ENCODE data around the gene PTPRG.

Gene PTPRG

DNA sequence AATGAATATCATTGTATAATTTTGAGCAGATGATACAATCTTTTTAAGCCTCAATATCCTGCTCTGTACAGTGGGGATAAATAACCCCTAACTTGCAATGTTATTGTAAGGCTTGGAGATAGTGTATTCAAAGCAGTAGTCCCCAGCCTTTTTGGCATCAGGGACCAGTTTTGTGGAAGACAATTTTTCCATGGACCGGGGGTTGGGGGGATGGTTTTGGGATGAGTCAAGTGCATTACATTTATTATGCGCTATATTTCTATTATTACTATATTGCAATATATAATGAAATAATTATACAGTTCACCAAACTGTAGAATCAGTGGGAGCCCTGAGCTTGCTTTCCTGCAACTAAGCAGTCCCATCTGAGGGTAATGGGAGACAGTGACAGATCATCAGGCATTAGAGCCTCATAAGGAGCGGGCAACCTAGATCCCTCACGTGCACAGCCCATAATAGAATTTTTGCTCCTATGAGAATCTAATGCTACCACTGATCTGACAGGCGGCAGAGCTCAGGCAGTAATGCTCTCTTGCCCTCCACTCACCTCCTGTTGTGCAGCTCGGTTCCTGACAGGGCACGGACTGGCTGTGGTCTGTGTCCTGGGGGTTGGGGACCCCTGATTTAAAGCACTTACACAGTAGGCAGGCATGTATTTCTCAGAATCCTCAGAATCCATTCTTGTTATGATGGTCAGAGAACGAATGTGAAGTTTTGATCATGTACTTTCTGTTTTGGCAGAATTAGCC lies 102.2 kb downstream of the PTPRG start:
- no peak for DNase-seq

DNA sequence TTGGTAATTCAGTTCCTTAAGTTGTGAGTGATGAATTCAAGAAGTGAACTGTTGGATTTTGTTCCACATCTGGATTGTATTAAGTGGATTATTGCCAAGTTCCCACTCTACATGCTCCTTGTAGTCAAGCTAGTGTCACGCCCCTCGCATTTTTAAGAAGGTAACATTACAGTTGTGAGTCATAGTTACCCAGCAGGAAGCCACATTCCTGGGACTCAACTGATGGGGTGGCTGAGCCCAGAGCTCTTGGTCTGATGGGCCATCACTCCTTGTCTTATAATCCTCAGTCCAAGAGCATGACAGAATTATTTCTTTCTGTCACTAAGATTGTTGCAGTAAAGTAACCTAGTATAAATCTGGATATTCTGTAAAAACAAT lies 102.7 kb downstream of the PTPRG start:
- DNase-seq, result peak; percentile 98

DNA sequence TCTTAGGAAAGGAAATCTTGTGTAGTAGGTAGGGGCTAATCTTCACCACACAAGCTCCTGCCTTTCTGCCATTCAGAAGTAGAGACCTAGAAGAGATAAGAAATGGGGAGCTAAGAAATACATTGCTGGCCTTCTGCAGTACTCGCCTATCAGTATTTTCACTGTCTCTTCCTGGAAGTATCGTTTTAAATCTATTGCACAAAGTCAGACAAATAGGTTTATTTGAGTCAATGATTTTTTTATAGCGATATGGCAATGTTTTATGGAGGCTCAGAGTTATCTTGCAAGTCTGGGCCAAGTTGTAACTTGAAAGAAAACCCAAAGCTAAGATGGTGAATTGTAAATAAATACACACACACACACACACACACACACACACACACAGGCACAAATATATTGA lies 103.8 kb downstream of the PTPRG start:
- DNase-seq, result no peak

DNA sequence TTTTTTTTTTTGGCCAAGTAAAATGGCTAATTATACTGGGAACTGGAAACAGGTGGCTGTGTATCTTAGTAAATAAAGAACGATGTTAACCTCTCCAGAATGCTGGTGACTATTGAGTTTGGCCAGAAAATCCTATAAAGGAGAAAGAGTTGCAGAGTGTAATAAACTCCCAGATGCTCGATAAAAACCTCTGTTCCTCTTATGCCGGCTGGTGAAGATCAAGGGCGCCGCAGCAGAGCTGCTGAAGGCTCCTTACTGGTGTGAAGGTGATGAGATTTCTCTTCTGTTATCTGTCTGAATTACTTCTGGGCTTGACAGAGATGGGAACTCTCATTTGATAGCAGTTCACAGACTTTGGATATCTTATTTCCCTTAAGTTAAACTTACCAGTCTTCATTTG lies 104.6 kb downstream of the PTPRG start:
- no peak for DNase-seq

DNA sequence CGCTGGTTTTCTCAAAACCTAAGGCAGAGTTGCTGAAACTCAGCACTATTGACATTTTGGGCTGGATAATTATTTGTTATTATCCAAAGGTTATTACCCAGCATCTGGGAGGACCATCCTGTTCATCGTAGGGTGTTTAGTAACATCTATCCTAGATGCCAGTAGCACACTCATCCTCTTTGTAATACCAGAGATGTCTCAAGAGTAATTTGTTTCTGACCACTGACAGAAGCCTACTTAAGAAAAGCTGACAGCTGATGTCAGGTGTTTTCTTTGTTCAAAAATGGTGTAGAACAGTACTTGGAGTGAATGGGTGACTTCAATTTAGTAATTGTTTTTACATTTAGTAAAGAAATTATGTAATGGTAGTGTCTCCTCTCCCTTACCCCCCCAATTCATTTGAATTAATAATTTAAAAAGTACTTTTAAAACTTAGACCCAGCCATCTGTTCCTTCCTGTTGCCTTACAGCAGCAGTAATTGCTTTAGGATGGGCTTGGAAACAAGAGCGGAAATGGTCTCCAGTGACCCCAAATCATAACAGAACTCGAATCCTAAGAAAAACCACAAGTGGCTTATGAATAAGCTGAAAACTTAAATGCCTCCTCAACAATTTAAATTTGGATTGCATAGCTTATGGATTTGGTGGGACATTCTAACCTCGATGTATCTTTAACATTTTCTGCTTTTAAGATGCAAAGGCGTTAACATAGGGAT lies 105.4 kb downstream of the PTPRG start:
- DNase-seq, result peak; percentile 27

DNA sequence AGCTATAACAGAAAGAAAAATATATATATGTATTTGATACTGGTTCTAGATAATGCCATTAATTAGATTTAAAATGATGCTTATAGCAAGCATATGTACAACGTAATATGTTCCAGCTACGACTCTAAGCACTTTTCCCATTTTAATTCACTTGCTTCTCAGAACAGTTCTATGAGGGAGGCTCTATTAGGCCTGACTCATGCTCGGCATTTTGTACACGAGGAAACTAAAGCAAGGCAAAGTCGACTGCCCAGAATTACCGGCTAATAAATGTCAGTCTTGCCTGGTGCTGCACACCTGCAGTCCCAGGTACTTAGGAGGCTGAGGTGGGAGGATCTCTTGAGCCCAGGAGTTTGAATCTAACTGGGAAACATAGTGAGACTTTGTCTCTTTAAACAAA lies 106.0 kb downstream of the PTPRG start:
- DNase-seq, result no peak

DNA sequence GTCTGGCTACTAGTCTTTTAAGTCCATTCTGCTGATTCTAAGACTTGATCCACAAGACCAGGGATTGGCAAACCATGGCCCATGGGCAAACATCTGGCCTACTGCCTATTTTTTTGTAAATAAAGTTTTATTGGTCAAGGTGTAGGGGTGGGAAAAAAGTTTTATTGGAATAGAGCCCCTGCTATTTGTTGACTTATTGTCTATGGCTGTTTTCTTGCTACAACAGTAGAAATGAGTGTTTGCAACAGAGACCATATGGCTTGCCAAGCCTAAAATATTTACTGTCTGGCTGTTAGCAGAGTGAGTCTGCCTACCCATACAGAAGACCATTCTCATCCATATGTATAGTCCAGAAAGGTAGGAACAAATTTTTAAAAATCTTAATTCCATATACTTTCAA lies 106.4 kb downstream of the PTPRG start:
- no peak for DNase-seq

DNA sequence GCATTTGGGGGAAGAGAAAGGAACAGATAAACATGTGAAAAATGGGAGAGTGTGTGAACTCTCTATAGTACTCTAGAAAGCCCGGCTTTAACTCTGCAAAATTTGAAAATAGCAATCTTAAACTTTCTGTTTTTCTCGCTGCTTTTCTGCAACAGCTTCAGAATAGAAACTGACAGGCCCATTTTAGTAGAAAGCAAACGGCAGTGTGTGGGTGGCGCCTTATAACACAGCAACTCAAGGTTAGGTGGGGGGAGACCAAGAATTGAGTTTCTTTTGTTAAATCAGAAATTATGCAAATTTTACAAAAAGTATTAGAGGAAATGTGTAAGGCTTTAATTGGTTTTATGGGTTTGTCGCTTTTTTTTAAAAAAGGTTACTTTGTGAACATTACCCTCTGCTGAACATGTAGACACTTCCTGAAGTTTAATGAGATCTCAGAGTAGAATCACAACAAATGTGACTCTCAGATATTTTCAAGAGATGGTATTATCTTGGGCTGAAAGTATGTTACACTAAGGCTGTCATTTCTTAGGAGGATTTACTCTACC lies 107.0 kb downstream of the PTPRG start:
- no peak for DNase-seq

DNA sequence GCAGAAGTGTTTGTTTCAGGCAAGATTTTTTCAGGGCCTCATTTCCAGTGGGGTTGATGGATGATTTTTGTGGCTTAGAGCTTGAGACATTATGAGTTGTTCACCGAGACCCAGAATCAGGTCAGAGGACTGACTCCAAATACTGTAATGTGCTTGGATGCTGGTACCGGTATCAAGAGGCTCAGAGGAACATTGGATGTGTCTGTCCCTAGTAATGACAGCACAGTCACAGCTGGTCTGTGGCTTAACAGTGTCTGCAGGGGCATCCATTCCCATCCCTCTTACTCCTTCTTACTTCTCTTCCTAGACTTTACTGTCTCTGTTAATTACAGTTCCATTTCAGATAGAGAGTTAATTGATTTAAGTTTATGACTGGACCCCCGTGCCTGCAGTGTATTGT lies 107.8 kb downstream of the PTPRG start:
- no peak for DNase-seq

DNA sequence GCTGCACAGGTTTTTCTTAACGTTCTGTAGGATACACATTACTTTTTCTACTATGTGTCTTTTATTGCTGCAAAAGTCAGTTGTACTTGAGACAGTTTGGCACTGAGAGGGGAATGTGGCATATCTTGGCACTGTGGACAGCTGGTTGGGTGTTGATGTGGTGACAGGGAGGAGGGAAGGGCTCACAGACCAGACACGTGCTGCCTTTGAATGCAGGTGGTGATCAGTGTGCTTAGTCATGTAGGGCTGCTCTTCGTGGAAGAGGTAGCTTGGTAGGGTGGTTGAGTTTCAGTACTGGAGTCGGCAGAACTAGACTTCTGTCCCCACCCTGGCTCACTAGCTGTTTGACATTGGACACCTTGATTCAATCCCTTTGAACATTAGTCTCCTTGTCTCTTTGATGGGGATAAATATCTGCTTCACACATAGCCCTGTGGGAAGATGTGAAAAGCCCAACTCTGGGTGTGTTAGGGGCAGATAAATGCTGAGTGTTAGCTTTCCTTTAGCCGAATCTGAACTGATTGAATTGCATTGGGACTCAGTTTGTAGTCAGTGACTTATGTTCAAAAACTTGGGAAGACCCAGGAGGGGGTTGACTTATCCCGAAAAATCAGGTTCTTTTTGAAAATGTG lies 108.4 kb downstream of the PTPRG start:
- DNase-seq, result no peak

DNA sequence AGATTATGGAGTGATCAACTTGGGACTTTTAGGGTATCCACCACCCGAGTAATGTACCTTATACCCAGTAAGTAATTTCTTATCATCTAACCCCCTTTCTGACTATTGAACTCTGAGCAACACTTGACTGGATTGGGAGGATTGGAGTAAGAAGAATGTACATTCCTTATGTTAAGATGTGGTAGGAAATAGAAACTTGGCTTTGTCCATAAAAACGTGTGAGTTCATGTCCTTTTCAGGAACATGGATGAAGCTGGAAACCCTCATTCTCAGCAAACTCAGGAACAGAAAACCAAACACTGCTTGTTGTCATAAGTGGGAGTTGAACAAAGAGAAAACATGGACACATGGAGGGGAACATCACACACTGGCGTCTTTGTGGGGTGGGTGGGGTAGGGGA lies 112.3 kb downstream of the PTPRG start:
- no peak for DNase-seq

DNA sequence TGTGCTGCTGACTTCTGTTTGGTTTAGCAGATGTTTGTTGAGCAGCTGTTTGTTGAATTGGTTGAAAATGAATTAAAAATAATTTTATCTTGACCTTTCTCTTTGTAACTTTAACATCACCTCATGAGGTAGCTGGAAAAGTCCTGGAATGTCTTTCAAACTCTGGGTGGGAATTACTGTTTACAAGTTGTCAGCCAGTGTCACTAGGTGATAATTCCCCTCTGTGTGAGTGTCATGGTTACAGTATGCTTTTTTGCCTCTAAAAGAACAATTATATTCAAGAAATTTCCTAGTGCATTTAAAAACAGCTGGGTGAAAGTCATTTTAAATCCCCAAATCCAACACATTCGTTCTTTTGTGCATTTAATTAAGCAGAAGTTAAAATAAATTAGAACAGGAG lies 113.2 kb downstream of the PTPRG start:
- no peak for DNase-seq

DNA sequence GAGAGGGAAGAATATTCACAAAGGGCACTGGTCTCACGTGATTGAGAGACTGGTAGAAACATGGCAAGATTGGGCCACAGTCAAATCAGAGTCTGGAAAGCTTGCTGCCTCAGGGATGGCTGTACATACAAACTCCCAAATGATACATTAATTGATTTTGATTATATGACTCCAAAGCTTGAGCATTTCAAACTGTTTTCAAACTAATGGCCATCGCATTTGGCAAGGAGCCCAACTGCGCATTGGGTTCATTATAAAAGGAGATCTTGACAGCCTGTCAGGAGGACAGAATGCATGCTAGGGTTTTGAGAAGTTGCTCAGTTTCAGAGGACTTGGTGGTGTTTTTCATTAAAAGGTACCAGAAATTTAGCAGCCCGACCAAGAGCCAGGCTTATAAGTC lies 117.7 kb downstream of the PTPRG start:
- no peak for DNase-seq

DNA sequence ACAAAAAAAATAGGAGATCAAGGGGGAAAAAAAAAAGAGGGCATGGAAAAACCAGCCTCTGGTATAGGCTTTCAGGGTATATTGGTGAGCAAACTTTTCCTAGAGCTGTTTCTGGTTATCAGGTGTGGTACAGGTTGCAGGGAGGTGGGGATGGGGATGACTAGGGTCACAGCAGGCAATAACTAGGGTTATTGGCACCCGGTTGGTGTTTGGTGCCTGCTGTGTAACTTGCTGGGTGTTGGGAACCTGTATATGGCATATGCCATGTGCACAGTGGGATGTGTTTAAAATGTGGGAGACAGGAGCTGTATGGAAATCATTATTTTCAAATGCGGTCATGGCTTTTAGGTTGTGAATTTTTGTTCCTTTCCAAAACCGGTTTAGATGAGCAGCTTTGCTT lies 119.2 kb downstream of the PTPRG start:
- no peak for DNase-seq

DNA sequence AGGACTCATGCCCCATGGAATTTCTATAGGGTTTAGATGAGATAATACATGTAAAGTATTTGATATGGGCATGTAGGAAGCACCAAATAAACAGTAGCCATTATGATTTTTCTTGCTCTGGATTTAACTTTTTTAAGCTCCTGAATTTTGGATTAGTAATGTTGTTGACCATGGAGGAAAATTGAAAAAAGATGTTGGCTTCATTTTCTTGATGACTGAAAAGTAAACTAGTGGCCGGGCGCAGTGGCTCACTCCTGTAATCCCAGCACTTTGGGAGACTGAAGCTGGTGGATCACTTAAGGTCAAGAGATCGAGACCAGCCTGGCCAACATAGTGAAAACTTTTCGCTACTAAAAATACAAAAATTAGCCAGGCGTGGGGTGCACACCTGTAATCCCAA lies 120.3 kb downstream of the PTPRG start:
- DNase-seq, result no peak

DNA sequence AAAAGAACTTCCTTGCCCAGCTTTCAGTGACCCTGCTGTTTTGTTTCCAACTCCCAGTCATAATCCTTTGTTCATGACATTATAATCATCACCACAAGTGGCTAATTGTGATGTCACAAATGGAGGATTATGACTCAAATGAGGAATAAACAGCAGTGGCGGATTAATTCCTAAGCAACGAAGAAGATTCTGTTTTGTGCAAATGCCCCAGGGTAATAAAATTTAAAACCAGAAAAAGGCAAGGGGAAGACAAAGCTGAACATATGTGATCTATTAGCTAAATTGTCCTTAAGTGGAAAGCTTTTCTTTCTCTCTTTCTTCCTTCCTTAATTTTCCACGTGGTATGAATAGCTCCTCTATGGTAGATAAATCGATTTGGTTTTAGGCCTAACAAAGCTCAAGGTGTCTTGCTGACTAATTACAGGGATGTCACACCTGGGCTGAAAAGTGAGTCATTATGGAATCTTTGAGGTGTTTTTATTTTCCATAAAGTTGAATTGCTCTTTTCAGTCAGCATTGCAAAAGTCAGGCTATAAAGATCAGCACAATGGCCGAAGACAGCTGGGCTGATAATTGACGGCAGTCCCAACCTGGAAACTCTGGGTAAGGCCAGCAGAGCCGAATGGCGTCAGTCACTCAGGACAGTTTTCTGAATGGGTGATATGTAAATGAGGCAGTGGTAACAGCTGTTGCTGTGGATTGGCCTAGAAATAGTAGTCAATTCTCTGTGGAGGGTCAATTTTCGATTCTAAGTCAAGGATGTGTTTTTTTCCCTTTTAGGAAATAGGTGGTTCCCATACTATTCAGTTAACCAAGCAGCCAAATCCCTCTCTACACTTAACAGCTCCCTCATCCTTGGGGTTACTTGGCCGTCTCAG lies 121.5 kb downstream of the PTPRG start:
- peak; percentile 37 for DNase-seq

DNA sequence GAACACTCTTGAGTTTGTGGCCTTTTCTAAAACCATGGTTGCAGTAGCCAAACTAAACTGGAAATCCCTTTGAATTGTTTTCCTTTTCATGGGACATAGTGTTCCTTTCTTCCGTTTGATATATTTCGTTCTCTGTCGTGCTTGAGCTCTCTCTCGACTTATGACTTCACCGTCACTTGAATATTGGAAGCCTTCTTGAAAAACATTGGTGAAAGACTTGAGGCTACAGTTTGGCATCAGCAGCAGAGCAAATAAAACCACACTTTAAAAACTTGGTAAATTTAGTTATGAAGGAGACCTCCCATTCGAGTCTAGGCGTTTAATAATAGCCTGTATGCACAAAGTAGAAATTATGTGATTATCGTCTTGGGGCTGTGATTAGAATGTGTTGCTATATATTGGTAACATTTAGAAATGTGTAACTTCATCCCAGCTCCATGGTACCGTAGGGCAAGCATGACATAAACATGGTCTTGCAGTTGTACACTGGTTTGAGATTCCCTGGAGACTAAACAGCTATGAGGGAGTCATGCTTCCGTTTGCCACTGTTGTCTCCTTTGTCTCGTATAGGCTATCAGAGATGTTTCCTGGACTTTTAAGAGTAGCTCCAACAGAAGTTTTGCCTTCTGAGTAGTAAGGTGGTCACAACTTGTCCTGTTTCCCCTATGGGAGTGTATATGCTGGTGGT lies 122.3 kb downstream of the PTPRG start:
- DNase-seq, result no peak

DNA sequence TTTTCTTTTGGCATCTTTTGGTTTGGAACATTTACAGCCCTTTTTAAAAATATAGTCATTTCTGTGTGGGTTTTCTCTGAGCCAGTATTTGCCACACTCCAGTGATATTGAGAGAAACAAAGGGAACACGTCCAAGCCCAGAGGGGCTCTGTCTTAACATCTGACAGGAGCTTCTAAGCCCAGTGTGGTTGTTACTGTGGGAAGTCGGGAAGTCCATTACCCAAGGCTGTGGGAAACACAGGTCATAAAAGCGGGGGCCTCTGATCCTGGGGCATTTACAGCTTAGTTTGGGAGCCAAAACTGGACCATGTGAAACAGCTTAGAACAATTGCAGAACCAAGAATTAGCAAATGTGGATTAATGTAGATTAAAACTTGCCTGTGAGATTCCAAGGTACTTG lies 123.0 kb downstream of the PTPRG start:
- no peak for DNase-seq

DNA sequence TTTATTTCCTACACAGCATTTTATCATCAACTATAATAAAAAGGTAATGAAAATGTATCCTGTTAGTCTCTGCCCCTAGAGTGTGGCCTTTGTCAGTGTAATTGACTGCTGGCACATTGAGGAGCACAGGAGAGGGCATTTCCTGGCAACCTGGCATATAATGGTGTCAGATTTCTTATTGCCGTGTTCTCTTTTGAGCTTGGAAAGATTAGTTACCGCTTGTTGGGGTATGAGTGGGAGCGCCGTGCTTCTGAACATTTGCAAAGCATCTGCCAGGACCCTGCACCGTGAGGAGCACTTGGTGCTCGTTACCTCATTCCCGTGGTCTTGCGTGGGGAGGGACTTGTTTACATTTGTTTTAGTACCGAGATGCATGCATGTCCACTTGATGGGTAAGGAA lies 124.4 kb downstream of the PTPRG start:
- no peak for DNase-seq

DNA sequence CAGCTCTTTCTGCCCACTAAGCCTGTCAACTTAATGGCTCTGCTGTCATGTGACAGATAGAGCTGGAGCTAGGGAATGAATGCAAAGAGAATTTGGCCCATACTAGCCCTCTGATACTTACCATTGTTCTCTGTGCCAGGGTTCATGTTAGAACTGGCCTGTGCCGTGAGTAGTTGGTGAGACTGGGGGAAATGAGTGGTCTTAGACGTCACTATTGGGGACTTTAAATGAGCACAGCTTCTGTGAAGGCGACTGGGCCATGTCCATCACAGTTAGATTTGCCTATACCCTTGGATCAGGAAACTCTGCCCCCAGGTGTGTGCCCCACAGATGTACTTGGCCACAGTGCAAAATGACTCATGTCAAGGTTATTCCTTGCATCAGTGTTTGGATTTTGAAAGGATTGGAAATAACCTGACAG lies 124.9 kb downstream of the PTPRG start:
- DNase-seq, result no peak

DNA sequence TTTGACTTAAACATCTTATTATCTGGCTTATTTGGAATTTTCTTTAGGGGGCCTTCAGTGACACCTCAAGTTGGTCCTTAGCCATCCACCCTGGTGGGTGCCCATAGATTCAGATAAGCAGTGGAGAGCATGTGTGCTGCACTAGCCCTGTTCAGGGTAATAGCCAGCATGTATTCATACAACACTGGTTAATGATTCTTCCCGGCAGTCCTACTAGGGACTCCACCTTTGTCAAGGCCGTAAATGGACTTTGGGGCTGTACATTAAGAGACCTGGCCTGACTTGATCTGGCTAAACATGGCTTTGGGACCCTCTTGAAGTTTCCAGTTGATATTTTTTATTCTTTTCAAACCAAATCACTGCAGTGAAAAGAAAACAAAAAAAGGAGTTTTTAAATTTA lies 125.8 kb downstream of the PTPRG start:
- no peak for DNase-seq

DNA sequence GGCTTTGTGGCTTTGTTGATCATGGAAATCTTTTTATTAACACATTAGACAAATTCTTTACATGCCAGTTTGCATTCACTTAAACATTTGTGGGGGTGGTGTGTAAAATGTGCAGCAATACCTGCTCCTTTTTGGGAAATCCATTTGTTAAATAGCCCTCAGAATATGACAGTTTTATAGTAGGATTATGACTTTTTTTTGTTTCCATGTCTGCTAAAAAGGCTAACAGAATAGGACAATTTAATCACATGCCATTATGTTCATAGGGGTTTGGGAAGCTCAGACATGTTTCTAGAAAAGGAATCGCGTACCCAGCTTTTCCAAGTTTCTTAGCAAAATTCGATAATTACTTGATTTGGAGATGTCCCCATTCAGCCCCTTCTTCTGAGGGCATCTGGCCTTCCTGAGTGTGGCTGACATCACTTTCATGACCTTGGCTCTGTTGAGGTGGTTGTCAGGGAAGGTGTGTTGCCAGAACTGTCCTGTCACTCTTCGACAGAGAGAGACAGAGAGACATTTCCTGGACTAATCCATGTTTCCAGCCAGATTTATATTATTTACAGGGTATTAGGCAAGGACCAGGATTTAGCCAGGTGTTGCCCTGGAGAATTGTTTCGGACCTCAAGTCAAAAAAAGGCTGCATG lies 126.4 kb downstream of the PTPRG start:
- DNase-seq, result no peak
